Endothelial cell of umbilical vein (primary cell): ENCODE measurements around the gene DLG1. TPM values are rescaled to one million over a fixed set of nuclear protein-coding genes. Genes with fewer than 3 reads are reported as not detected.

Experiments used
- BruUV-seq: library from RNA; stranded (reverse); fragments of 400-500 nt; replicated peaks from 2 replicates; lab custom pipeline; 2021; lab: Mats Ljungman, UMichigan
- CTCF ChIA-PET: fragments of 300-600, 350-600 bp; sonication (Branson Sonifier 250); formaldehyde crosslinking; loops from one replicate; lab custom pipeline; 2021; ENCODE audit warnings: antibody characterized with exemption, inconsistent platforms; lab: Charles Lee
- POLR2A ChIA-PET: fragments of 300-600, 350-600 bp; sonication (Branson Sonifier 250); formaldehyde crosslinking; loops from one replicate; lab custom pipeline; 2021; ENCODE audit warnings: antibody characterized with exemption, inconsistent platforms; lab: Charles Lee
- DNase-seq: peaks from one replicate; pipeline ENCODE4 v3.0.0-alpha.2; 2011; ENCODE audit warnings: low read depth, low spot score
- FAIRE-seq: peaks from 2 replicates; lab custom pipeline; 2011; peaks lifted over from hg19 to GRCh38; lab: Jason Lieb, UNC
- H2AFZ ChIP-seq: 2 replicates; pipeline ENCODE4 v1.6.0; 2012; ENCODE audit warnings: low read depth, low read length, control low read depth, inconsistent platforms
- H3K27ac ChIP-seq: 2 replicates; pipeline ENCODE4 v1.5.1; 2011; ENCODE audit warnings: low read depth, mild to moderate bottlenecking, control low read depth, low read length, moderate library complexity; ENCODE audit not compliant: insufficient read depth
- H3K27me3 ChIP-seq, 2 experiments: 2 replicates each; pipeline versions ENCODE4 v1.6.0 to v1.6.1; 2011; ENCODE audit warnings: low read length in 2 of 2, mixed read lengths in 1 of 2; ENCODE audit not compliant: control insufficient read depth in 2 of 2, insufficient read depth in 2 of 2
- H3K36me3 ChIP-seq, 2 experiments: 2 replicates in 1 of 2; 3 replicates in 1 of 2; pipeline ENCODE4 v1.5.1; 2011; ENCODE audit warnings: low read length in 2 of 2, mild to moderate bottlenecking in 1 of 2, moderate library complexity in 1 of 2; ENCODE audit not compliant: control insufficient read depth in 2 of 2, insufficient read depth in 2 of 2; ENCODE audit errors: extremely low read depth in 1 of 2
- H3K4me1 ChIP-seq: 3 replicates; pipeline ENCODE4 v1.5.1; 2011; ENCODE audit warnings: mild to moderate bottlenecking, low read length; ENCODE audit not compliant: control insufficient read depth, insufficient read depth; ENCODE audit errors: extremely low read depth
- H3K4me2 ChIP-seq: 2 replicates; pipeline ENCODE4 v1.6.1; 2011; ENCODE audit warnings: low read length, control low read depth, mixed read lengths; ENCODE audit not compliant: insufficient read depth
- H3K4me3 ChIP-seq, 3 experiments: fragments of 200-600 bp in 1 of 3; sonication (generic), shearing (Covaris generic) in 1 of 3; replicated peaks in 1 of 3; 2 replicates each; pipeline ENCODE4 v1.5.1; 2011 to 2016; ENCODE audit warnings: control low read depth in 3 of 3, low read length in 3 of 3, mild to moderate bottlenecking in 2 of 3, inconsistent platforms in 1 of 3, low read depth in 1 of 3, moderate library complexity in 1 of 3; ENCODE audit not compliant: insufficient read depth in 1 of 3
- H3K79me2 ChIP-seq: 2 replicates; pipeline ENCODE4 v1.6.0; 2012; ENCODE audit warnings: low read length, inconsistent platforms; ENCODE audit not compliant: control insufficient read depth, insufficient read depth
- H3K9ac ChIP-seq: replicated peaks from 2 replicates; pipeline ENCODE3; 2011; ENCODE audit warnings: low read length, control low read depth; ENCODE audit not compliant: insufficient read depth; ENCODE audit errors: extremely low read depth
- H3K9me1 ChIP-seq: replicated peaks from 3 replicates; pipeline ENCODE4 v1.6.0; 2011; ENCODE audit warnings: mild to moderate bottlenecking, low read length; ENCODE audit not compliant: control insufficient read depth, insufficient read depth; ENCODE audit errors: extremely low read depth
- H3K9me3 ChIP-seq: replicated peaks from 2 replicates; pipeline ENCODE4 v1.5.1; 2012; ENCODE audit warnings: low read length, inconsistent platforms; ENCODE audit not compliant: control insufficient read depth, insufficient read depth
- H4K20me1 ChIP-seq: replicated peaks from 2 replicates; pipeline ENCODE3; 2011; ENCODE audit warnings: mild to moderate bottlenecking, low read length; ENCODE audit not compliant: control insufficient read depth, insufficient read depth; ENCODE audit errors: extremely low read depth
- CTCF ChIP-seq, 2 donors: IDR thresholded peaks; 1 replicate in 1 of 2; 2 replicates in 1 of 2; pipeline ENCODE4 v1.5.1; 2011; ENCODE audit warnings: low read length in 2 of 2, mild to moderate bottlenecking in 2 of 2, moderate library complexity in 2 of 2, control low read depth in 1 of 2, inconsistent platforms in 1 of 2, low read depth in 1 of 2; ENCODE audit not compliant: insufficient read depth in 1 of 2; ENCODE audit errors: extremely low read depth in 1 of 2
- EZH2 ChIP-seq: IDR thresholded peaks from 2 replicates; pipeline ENCODE4 v1.6.1; 2012; ENCODE audit warnings: borderline replicate concordance, low read depth, mild to moderate bottlenecking, moderate library complexity, low read length, inconsistent platforms; ENCODE audit not compliant: severe bottlenecking
- FOS ChIP-seq: IDR thresholded peaks from 2 replicates; pipeline ENCODE4 v1.6.1; 2011; ENCODE audit warnings: mild to moderate bottlenecking, low read length, moderate library complexity, borderline replicate concordance; ENCODE audit not compliant: insufficient read depth
- GATA2 ChIP-seq: IDR thresholded peaks from 2 replicates; pipeline ENCODE4 v1.7.0; 2011; ENCODE audit warnings: low read depth, mild to moderate bottlenecking, moderate library complexity, mixed read lengths, low read length; ENCODE audit not compliant: insufficient read length, insufficient read depth
- JUN ChIP-seq: IDR thresholded peaks from 2 replicates; pipeline ENCODE4 v1.6.1; 2011; ENCODE audit warnings: borderline replicate concordance, low read depth; ENCODE audit not compliant: insufficient read length, insufficient read depth
- MAX ChIP-seq: IDR thresholded peaks from 2 replicates; pipeline ENCODE4 v1.6.1; 2011; ENCODE audit not compliant: insufficient read depth, insufficient read length
- MYC ChIP-seq: IDR thresholded peaks from one replicate; pipeline ENCODE4 v1.6.1; 2011; ENCODE audit warnings: mild to moderate bottlenecking, low read depth, low read length
- POLR2A ChIP-seq: IDR thresholded peaks from 2 replicates; pipeline ENCODE4 v1.6.1; 2012; ENCODE audit warnings: low read depth, mild to moderate bottlenecking, control low read depth, low read length
- POLR2AphosphoS5 ChIP-seq: IDR thresholded peaks from 2 replicates; pipeline ENCODE4 v1.6.1; 2012; ENCODE audit warnings: low read depth, mild to moderate bottlenecking, control low read depth, low read length, moderate library complexity; ENCODE audit not compliant: insufficient read depth
- dilution Hi-C: fragments of 300-500 bp; cut with MboI; formaldehyde crosslinking; loops from one replicate; pipeline ENCODE4 v1.15.0; 2019; ENCODE audit warnings: low sequenced_read_pairs; ENCODE audit not compliant: extremely low pct_ligation_motif_present
- intact Hi-C: fragments of 100-400 bp; cut with micrococcal nuclease; formaldehyde crosslinking; loops from one replicate; pipeline ENCODE4 v1.10.0; 2022
- polyA plus RNA-seq, 4 experiments: library from polyadenylated mRNA; depleted of rRNA in 3 of 4; stranded (reverse) in 3 of 4; unstranded in 1 of 4; fragments of >200 nt; gene quantifications; 2 replicates each; pipeline versions ENCODE4 v1.2.1 to v1.2.3, GENCODE V29; 2011 to 2012; ENCODE audit warnings: missing spikeins in 1 of 4
- total RNA-seq: library from RNA; stranded (reverse); gene quantifications from 2 replicates; pipeline ENCODE4 v1.2.3, GENCODE V29; 2021

The DLG1 gene
- total and polyA plus RNA-seq, 2 donors (not counting 3 experiments of a cell fraction or from before 2014, with no cell fraction given), result 26.5 to 80.1 TPM

GRCh38 chr3:197269024-197269423 is 29.4 kb downstream of the DLG1 start:
- dilution Hi-C loops, result loop anchor here (25.0 kb wide), 1 partner anchor 243 kb away; no protein-coding TSS in a partner anchor
- no peak for DNase-seq
- Histone ChIP-seq H3K9me1 (no peaks in the 10 kb centered on the region), H3K4me3 (no peak overlapping the region), H2AFZ (no peak overlapping the region), H4K20me1 (peaks cover 7% of the 10 kb centered on the region), H3K9me3 (no peaks in the 10 kb centered on the region), H3K79me2 (peaks cover 95% of the 10 kb centered on the region), H3K27ac (no peak overlapping the region), H3K4me1 (no peaks in the 10 kb centered on the region), H3K4me2 (no peak overlapping the region), H3K9ac (no peak overlapping the region), H3K27me3 (no peaks in the 10 kb centered on the region), H3K36me3 (peaks cover 0 to 4% of the 10 kb centered on the region in 2 experiments)
- ChIA-PET CTCF (interaction anchor here (0.8 to 4.6 kb wide), 5 partner anchors 8 to 233 kb away, joined by 3 to 45 read pairs (median 4); no protein-coding TSS in a partner anchor), POLR2A (no interaction called here)
- intact Hi-C loops, result no loop called here
- no peak for TF ChIP-seq GATA2
- TF ChIP-seq MYC, result no peak
- TF ChIP-seq POLR2AphosphoS5, result no peak
- no peak for TF ChIP-seq EZH2
- no peak for TF ChIP-seq FOS
- TF ChIP-seq CTCF (IDR thresholded peaks at IDR 0.05; ENCODE audit: extremely low read depth in 1 of 2, insufficient read depth in 1 of 2, low read depth in 1 of 2, low read length in 2 of 2), result no peak
- TF ChIP-seq MAX, result no peak
- no peak for TF ChIP-seq POLR2A
- no peak for TF ChIP-seq JUN
- FAIRE-seq, result no peak
- BruUV-seq, result no TSS peak
